IMR-90 (cell line): ENCODE data around the gene COL6A3. TPM values are rescaled to one million over a fixed set of nuclear protein-coding genes. Genes with fewer than 3 reads are reported as not detected.

ENCODE experiments used
- ATAC-seq: fragments of 200-7000 bp; cut with Tn5 transposase; 2 replicates; pipeline ENCODE4 v1.9.1; 2020; ENCODE audit warnings: low read depth, mild to moderate bottlenecking, moderate library complexity
- BruUV-seq: library from RNA; stranded (reverse); fragments of 400-500 nt; replicated peaks from 2 replicates; lab custom pipeline; 2021; lab: Mats Ljungman, UMichigan
- CTCF ChIA-PET: fragments of 300-600 bp; formaldehyde crosslinking; extraction: SDS; loops from one replicate; lab custom pipeline; 2021; ENCODE audit warnings: antibody characterized with exemption; lab: Yijun Ruan, JAX
- POLR2A ChIA-PET: fragments of 300-600 bp; sonication (Branson Sonifier 250); formaldehyde crosslinking; loops from one replicate; lab custom pipeline; 2022; ENCODE audit warnings: antibody characterized with exemption; ENCODE audit not compliant: unreplicated experiment; lab: Charles Lee
- DNase-seq: peaks from one replicate; pipeline ENCODE4 v3.0.0; 2013
- H2AFZ ChIP-seq: replicated peaks from 2 replicates; pipeline ENCODE3; 2013; ENCODE audit warnings: low read length, mild to moderate bottlenecking; ENCODE audit not compliant: poor library complexity
- H2AK5ac ChIP-seq: 2 replicates; pipeline ENCODE4 v1.6.1; 2013; ENCODE audit warnings: low read depth, low read length, inconsistent platforms
- H2AK9ac ChIP-seq: replicated peaks from 2 replicates; pipeline ENCODE3; 2013; ENCODE audit warnings: mild to moderate bottlenecking, low read depth, low read length, moderate library complexity; ENCODE audit not compliant: poor library complexity
- H2BK120ac ChIP-seq: 2 replicates; pipeline ENCODE4 v1.6.1; 2013; ENCODE audit warnings: low read depth, low read length, inconsistent platforms
- H2BK15ac ChIP-seq: 3 replicates; pipeline ENCODE4 v1.6.1; 2013; ENCODE audit warnings: low read depth, low read length, inconsistent platforms
- H2BK20ac ChIP-seq: 2 replicates; pipeline ENCODE4 v1.6.1; 2013; ENCODE audit warnings: low read depth, mild to moderate bottlenecking, inconsistent platforms, low read length, moderate library complexity
- H2BK5ac ChIP-seq: 2 replicates; pipeline ENCODE4 v1.6.1; 2013; ENCODE audit warnings: mild to moderate bottlenecking, low read depth, low read length, inconsistent platforms; ENCODE audit not compliant: poor library complexity, severe bottlenecking
- H3K14ac ChIP-seq: replicated peaks from 2 replicates; pipeline ENCODE4 v1.6.1; 2013; ENCODE audit warnings: low read depth, low read length, inconsistent platforms
- H3K18ac ChIP-seq: 2 replicates; pipeline ENCODE4 v1.6.1; 2013; ENCODE audit warnings: low read depth, low read length, control low read depth
- H3K23ac ChIP-seq: 2 replicates; pipeline ENCODE4 v1.6.1; 2013; ENCODE audit warnings: low read depth, low read length, inconsistent platforms
- H3K27ac ChIP-seq: 2 replicates; pipeline ENCODE4 v1.5.1; 2013; ENCODE audit warnings: mild to moderate bottlenecking, control low read depth, low read length; ENCODE audit not compliant: insufficient read depth
- H3K27me3 ChIP-seq: 2 replicates; pipeline ENCODE4 v1.6.1; 2013; ENCODE audit warnings: low read length; ENCODE audit not compliant: control insufficient read depth, insufficient read depth
- H3K36me3 ChIP-seq: 2 replicates; pipeline ENCODE4 v1.6.1; 2013; ENCODE audit warnings: low read length, mixed read lengths; ENCODE audit not compliant: control insufficient read depth, insufficient read depth
- H3K4ac ChIP-seq: 2 replicates; pipeline ENCODE4 v1.6.1; 2013; ENCODE audit warnings: low read depth, low read length, inconsistent platforms
- H3K4me1 ChIP-seq: 2 replicates; pipeline ENCODE4 v1.6.1; 2013; ENCODE audit warnings: low read length, mixed read lengths; ENCODE audit not compliant: control insufficient read depth, insufficient read depth
- H3K4me2 ChIP-seq: 2 replicates; pipeline ENCODE4 v1.6.1; 2013; ENCODE audit warnings: low read depth, mild to moderate bottlenecking, control low read depth, low read length, moderate library complexity
- H3K4me3 ChIP-seq: 2 replicates; pipeline ENCODE4 v1.5.1; 2013; ENCODE audit warnings: low read depth, mild to moderate bottlenecking, control low read depth, low read length, moderate library complexity; ENCODE audit not compliant: insufficient read depth
- H3K56ac ChIP-seq: 2 replicates; pipeline ENCODE4 v1.6.1; 2013; ENCODE audit warnings: low read length, inconsistent platforms; ENCODE audit not compliant: insufficient read depth; ENCODE audit errors: extremely low read depth
- H3K79me1 ChIP-seq, 2 experiments: 2 replicates each; pipeline ENCODE4 v1.6.1; 2013; ENCODE audit warnings: low read length in 2 of 2, inconsistent platforms in 1 of 2, low read depth in 1 of 2
- H3K9ac ChIP-seq: 2 replicates; pipeline ENCODE4 v1.6.1; 2013; ENCODE audit warnings: low read depth, low read length, control low read depth
- H3K9me1 ChIP-seq: 2 replicates; pipeline ENCODE4 v1.6.1; 2013; ENCODE audit warnings: low read length, inconsistent platforms; ENCODE audit not compliant: insufficient read depth
- H3K9me3 ChIP-seq: 2 replicates; pipeline ENCODE4 v1.6.1; 2013; ENCODE audit warnings: low read length; ENCODE audit not compliant: control insufficient read depth, insufficient read depth
- H4K20me1 ChIP-seq: 2 replicates; pipeline ENCODE4 v1.6.1; 2013; ENCODE audit warnings: low read length, inconsistent platforms; ENCODE audit not compliant: insufficient read depth
- H4K5ac ChIP-seq: 2 replicates; pipeline ENCODE4 v1.6.1; 2013; ENCODE audit warnings: mild to moderate bottlenecking, low read depth, low read length, control low read depth
- H4K8ac ChIP-seq, 2 experiments: 2 replicates each; pipeline ENCODE4 v1.6.1; 2013; ENCODE audit warnings: low read depth in 2 of 2, low read length in 2 of 2, control low read depth in 1 of 2, inconsistent platforms in 1 of 2
- H4K91ac ChIP-seq: 2 replicates; pipeline ENCODE4 v1.6.1; 2013; ENCODE audit warnings: low read depth, low read length, inconsistent platforms; ENCODE audit not compliant: insufficient read depth
- CEBPB ChIP-seq: IDR thresholded peaks from 2 replicates; pipeline ENCODE4 v1.6.1; 2012; ENCODE audit warnings: low read depth, low read length, improper control_type of control experiment
- CTCF ChIP-seq: conservative IDR thresholded peaks from 2 replicates; pipeline ENCODE4 v1.5.1; 2012; ENCODE audit warnings: mild to moderate bottlenecking, low read depth, low read length, improper control_type of control experiment
- FOS ChIP-seq: fragments of 150-350 bp; IDR thresholded peaks from 2 replicates; pipeline ENCODE4 v1.6.1; 2016; ENCODE audit warnings: low read depth, low read length
- POLR2A ChIP-seq: IDR thresholded peaks from 2 replicates; pipeline ENCODE4 v1.6.1; 2012; ENCODE audit warnings: mild to moderate bottlenecking, low read depth, low read length
- SMC3 ChIP-seq: fragments of 150-350 bp; IDR thresholded peaks from 2 replicates; pipeline ENCODE4 v1.6.1; 2016; ENCODE audit warnings: low read depth, mild to moderate bottlenecking, antibody characterized with exemption, low read length, moderate library complexity
- USF2 ChIP-seq: fragments of 150-350 bp; IDR thresholded peaks from 2 replicates; pipeline ENCODE4 v1.6.1; 2017; ENCODE audit warnings: mild to moderate bottlenecking, antibody characterized with exemption, low read length, low read depth
- WGBS, 2 experiments: methylation state at CpG; one replicate each; pipeline versions ENCODE4 v1.1.5 to v1.1.7; 2013; ENCODE audit warnings: missing lambda C conversion rate in 2 of 2; ENCODE audit not compliant: insufficient read length in 1 of 2; ENCODE audit errors: extremely low coverage in 2 of 2; 5-methylcytosine and 5-hydroxymethylcytosine counted together
- dilution Hi-C: fragments of 300-500 bp; cut with HindIII; formaldehyde crosslinking; loops from one replicate; pipeline ENCODE4 v1.14.3; 2018; ENCODE audit warnings: low sequenced_read_pairs; ENCODE audit not compliant: unreplicated experiment
- in situ Hi-C: fragments of 300-500 bp; cut with MboI; formaldehyde crosslinking; loops from 3 replicates; pipeline ENCODE4 v1.14.3; 2019; ENCODE audit warnings: low sequenced_read_pairs, inconsistent platforms, mixed read lengths
- intact Hi-C: fragments of 100-400 bp; cut with micrococcal nuclease; formaldehyde crosslinking; loops from 2 replicates; pipeline ENCODE4 v1.10.0; 2022
- polyA plus RNA-seq, 3 experiments: library from polyadenylated mRNA; depleted of rRNA; stranded (reverse); fragments of >200 nt; gene quantifications; 2 replicates each; pipeline ENCODE4 v1.2.3, GENCODE V29; 2012; ENCODE audit warnings: low replicate concordance in 1 of 3
- total RNA-seq: library from RNA; depleted of rRNA; stranded (reverse); fragments of >200 nt; gene quantifications from 2 replicates; pipeline ENCODE4 v1.2.3, GENCODE V29; 2012

COL6A3 gene
- total and polyA plus RNA-seq, 2 of the 4 experiments (the other 2 are of a cell fraction), result 964 to 1,855 TPM

GRCh38 chr2:237281836-237282306 lies 132.1 kb downstream of the COL6A3 start (continued):
- TF ChIP-seq CTCF (no peak), POLR2A (no peak)

- Histone ChIP-seq H2AFZ (no peak overlapping the region), H2BK120ac (peak overlapping the region; percentile 100), H3K9me3 (no peaks in the 10 kb centered on the region), H3K4ac (peak overlapping the region; percentile 100), H4K5ac (peak overlapping the region; percentile 92), H3K23ac (peak overlapping the region; percentile 63), H3K27me3 (no peaks in the 10 kb centered on the region), H3K18ac (peak overlapping the region; percentile 92), H4K20me1 (no peaks in the 10 kb centered on the region), H3K4me2 (no peak overlapping the region), H3K4me3 (no peak overlapping the region), H3K27ac (peak overlapping the region; percentile 97), H4K8ac (peak overlapping the region; percentile 93 to 99), H3K56ac (peak overlapping the region; percentile 97), H3K36me3 (no peaks in the 10 kb centered on the region), H2AK9ac (peak overlapping the region; percentile 85), H3K4me1 (peaks cover 36% of the 10 kb centered on the region), H2BK20ac (peak overlapping the region; percentile 92), H2AK5ac (peak overlapping the region; percentile 99), H4K91ac (peak overlapping the region; percentile 100), H2BK15ac (peak overlapping the region; percentile 93), H3K9ac (peak overlapping the region; percentile 84), H3K9me1 (peaks cover 23% of the 10 kb centered on the region), H2BK5ac (peak overlapping the region; percentile 100), H3K79me1 (peaks cover 0 to 27% of the 10 kb centered on the region in 2 experiments; a peak in 2 of 4 replicates), H3K14ac (peak overlapping the region; percentile 97)
- TF ChIP-seq CEBPB (no peak), POLR2A (peak; percentile 73; the same call in 1 of the 2 replicates), SMC3 (no peak), USF2 (no peak), FOS (no peak)
- ATAC-seq (no peak), DNase-seq (peak; percentile 57)
- BruUV-seq, result no TSS peak
- in situ Hi-C loops, result no loop called here
- CTCF ChIA-PET, result interaction anchor here (0.7 to 1.2 kb wide), 6 partner anchors 10 to 106 kb away, joined by 3 to 5 read pairs (median 3); no protein-coding TSS in a partner anchor
- dilution Hi-C loops, result no loop called here
- POLR2A ChIA-PET, result interaction anchor here (0.5 to 4.2 kb wide), 11 partner anchors 10 to 395 kb away, joined by 3 to 23 read pairs (median 4); no protein-coding TSS in a partner anchor
- 35% methylated on average over 2 of the region's 8 CpGs; no CpG with 5 or more reads in 1 of the 2 experiments for WGBS, 2 experiments
- intact Hi-C loops, result loop anchor here (1.0 to 2.0 kb wide), 3 partner anchors 24 to 110 kb away; no protein-coding TSS in a partner anchor
Measured at GRCh38 chr2:237280939-237281338, 133.0 kb downstream of the COL6A3 start.
